Testis (tissue), 2 donors: Measurements from ENCODE around the gene SRPX.

Experiments used
- CTCF ChIP-seq, 3 experiments: fragments of 450-650 bp in 2 of 3; fragments of 200-600 bp in 1 of 3; sonication (generic) in 1 of 3; IDR thresholded peaks; one replicate each; pipeline ENCODE4 v1.5.1; 2016 to 2019; ENCODE audit warnings: antibody characterized with exemption in 3 of 3, mild to moderate bottlenecking in 2 of 3, moderate library complexity in 1 of 3
- POLR2A ChIP-seq: fragments of 450-650 bp; IDR thresholded peaks from one replicate; pipeline ENCODE4 v1.6.1; 2017; ENCODE audit warnings: antibody characterized with exemption, mild to moderate bottlenecking, moderate library complexity

- no peak for TF ChIP-seq CTCF (IDR thresholded peaks at IDR 0.05)
- no peak for TF ChIP-seq POLR2A
Observed at GRCh38 chrX:38106991-38107655, 113.5 kb downstream of the SRPX start.
